ENCODE measurements around the gene ZNF23.
"Not testable (repeated sequence)": the region's sequence is repeated elsewhere in the genome, so short reads cannot be mapped to it uniquely, and the experiment has no call there.

ZNF23 gene

DNA sequence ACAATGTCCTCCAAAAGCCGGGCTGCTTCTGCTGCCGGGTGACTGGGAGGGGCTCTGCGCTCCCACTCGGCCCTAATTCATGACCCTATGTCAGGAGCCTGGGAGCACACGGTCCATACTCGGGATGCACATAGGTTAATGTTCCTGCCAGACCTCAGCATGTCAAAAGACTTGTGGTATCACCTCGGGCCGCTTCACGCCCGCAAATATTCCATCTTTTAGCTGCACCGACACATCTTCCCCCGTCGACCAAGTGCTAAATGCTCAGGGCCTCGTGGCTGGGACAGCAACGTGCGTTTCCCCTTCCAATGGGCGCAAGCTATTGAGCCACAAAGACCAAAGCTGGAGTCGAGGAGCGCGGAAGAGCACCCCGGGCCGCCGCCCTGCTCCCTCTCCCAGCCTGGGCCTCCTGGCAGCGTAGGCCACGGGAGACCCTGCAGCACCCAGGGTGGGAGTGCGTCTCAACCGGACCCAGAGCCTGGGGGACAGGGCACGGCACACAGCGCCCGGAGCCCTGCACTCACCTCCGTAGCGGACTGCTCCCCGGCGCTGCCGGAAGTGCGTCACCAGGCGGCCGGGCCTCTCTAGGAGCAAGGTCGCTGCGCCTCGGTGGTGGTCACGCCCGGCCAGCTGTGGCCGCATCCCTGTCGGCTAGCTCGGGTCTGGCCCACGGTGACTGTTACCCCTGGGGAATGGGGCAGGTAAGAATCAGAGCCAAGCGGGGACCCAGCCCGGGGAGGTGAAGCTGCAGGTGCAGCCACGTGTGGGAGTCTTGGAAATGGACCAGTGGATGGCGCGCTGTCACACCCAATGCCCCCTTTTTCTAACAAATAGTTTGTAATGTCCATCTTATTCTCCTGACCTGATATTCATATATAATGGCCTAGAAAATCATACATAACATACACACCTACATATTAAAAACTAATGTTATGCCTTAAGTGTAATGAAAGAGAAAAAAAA lies at the start of gene ZNF23:
Gene ZNF23, minus strand, starts transcription at position 562 of the 963 bp plus-strand sequence. CDS start 5,451 bp downstream, outside the sequence.
- peak; percentile 37 for DNase-seq

- DNase-seq, result no peak
These were observed 45.0 kb upstream of the ZNF23 start for GRCh38 chr16:71507061-71507460.

DNA sequence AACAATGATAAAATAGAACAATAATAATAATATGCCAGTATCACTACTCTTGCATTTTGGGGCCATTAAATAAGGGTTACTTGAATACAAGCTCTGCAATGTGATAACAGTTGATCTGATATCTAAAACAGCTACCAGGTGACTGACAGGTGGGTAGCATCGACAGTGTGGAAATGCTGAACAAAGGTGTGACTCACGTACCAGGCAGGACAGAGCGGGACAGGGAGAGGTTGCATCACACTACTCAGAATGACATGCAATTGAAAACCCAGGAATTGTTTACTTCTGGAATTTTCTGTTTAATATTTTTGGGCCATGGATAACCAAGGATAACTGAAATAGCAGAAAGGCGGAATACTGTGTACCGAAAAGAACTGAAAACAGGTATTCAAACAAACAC lies 42.9 kb upstream of the ZNF23 start:
- DNase-seq, result no peak

DNA sequence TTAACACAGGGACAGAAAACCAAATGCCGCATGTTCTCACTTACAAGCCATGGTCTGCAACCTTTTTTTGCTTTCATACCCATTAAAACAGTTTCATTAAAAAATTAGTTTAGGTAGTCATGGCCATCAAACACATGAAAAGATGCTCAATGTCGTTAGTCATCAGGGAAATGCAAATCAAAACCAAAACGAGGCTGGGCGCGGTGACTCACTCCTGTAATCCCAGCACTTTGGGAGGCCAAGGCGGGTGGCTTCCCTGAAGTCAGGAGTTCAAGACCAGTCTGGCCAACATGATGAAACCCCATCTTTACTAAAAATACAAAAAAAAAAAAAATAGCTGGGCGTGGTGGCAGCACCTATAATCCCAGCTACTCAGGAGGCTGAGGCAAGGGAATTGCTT lies 42.0 kb upstream of the ZNF23 start:
- DNase-seq, result not testable (repeated sequence)

GRCh38 chr16:71501547-71501946 lies 39.5 kb upstream of the ZNF23 start:
- DNase-seq, result no peak

GRCh38 chr16:71500964-71501363 lies 38.9 kb upstream of the ZNF23 start:
- no peak for DNase-seq

DNA sequence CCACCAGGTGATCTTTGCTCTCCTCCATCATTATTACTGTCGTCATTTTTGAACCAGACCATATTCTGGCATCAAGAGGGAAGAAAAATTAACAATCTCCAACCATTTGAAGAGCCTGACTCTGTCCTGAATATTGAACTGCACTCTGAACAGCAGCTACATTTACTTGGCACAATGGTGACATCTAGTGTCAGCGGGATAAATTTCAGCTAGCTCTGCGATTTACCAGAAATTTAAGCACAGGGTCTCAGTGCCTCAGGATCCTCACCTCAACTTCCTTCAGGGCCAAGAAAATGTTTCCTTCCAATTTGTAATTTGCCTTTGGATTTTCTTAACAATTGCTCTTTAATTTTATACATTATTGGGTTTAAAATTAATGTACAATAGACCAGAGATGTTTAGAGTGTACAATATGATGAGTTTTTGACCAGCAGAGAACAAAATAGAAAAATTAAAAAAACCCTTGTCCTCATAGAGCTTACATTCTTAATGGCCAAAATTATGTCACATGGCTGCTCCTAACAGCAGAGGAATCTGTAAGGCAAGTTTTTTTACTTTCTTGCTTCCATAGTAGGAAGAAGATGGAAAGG lies 37.8 kb upstream of the ZNF23 start:
- no peak for DNase-seq

GRCh38 chr16:71498031-71498430 lies 36.0 kb upstream of the ZNF23 start:
- no peak for DNase-seq

DNA sequence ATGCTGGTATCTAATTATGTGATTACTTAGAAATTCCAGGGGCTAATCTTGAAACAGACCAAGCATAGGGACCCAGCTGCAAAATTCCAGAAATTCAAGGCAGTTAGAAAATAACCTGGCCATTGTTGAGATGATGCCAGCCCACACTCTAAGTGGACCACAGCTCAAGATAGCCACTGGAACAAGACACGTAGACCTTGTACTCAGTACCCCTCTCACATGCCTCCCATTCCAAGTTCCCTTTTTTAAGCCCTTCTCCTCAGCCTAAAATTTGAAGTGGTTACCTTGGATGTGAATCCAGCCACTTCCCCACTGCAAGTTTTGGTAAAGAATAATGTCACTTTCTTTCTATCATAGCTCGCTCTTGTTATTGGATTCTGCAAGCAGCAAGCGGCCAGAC lies 31.2 kb upstream of the ZNF23 start:
- no peak for DNase-seq

DNA sequence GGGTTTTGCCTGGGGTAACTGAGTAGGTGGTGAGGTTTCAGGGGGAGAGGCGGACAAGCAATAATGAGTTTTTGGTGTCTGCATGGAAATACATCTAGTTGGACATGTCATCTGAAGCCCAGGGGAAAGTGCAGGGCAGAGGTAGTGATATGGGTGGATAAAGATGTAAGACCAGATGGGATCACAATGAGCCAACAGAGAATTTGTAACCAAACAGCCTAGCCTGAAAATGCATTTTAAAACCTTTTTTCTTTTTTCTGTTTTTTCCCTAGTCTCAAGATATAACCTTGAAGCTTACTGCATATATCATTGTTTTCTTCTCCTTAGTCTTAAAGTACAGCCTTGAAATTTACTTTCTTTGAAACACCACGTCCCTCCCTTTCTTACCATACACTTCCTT lies 30.7 kb upstream of the ZNF23 start:
- DNase-seq, result no peak

GRCh38 chr16:71491054-71491453 lies 29.0 kb upstream of the ZNF23 start:
- no peak for DNase-seq

- no peak for DNase-seq
These were observed 28.3 kb upstream of the ZNF23 start for GRCh38 chr16:71490361-71490760.

DNA sequence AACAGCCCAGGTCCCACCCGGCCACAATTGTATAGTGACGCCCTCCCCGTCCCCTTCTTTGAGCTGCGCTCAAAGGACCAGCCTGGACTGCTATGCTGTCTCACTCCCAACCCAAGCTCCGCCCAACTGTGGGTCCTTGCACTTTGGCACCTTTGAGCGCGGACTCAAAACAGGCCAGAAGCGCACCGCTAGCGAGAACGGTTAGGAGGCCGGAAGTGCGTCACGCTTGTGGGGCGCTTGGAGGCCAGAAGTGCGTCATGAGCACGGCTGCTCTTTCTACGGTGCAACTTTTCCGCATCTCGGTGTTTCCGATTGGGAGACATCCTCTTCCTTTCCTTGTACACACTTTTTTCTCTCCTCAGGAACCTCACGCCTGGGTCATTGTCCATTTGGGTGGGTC lies 27.1 kb upstream of the ZNF23 start, which contains the start of gene ZNF19:
Gene ZNF19, minus strand, starts transcription at position 203 of the 400 bp plus-strand sequence. CDS start 7,210 bp downstream, outside the sequence.
- no peak for DNase-seq

- DNase-seq, result peak; percentile 29
These were observed 22.2 kb upstream of the ZNF23 start for GRCh38 chr16:71484006-71484893.

DNA sequence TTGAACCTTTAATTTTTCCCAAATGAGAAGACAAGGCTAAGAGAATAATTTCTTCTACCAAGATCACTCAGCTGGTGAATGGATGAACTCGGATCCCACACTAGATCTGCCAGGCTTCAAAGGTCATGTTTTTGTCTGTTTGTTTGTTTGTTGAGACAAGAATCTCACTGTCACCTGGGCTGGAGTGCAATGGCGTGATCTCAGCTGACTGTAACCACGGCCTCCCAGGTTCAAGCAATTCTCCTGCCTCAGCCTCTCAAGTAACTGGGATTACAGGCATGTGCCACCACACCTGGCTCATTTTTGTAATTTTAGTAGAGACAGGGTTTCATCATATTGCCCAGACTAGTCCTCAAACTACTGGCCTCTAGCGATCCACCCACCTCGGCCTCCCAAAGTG lies 20.5 kb upstream of the ZNF23 start:
- no peak for DNase-seq

DNA sequence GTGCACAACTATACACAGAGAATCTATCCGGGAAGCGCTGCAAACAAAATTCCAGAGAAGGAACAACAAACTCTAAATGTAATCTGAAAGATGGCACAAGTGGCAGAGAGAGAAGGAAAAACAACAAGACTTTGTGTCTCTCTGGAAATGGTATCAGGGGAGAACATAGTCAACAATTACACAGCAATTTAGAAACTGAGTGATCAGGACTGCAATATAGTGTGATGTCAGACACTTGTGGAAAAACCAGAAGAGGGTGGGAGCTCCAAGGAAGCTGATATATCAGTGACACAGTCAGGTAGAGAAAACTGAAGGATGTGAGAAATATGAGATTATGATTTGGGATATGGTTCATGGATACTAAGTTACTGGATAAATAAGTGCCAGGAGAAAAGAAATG lies 18.9 kb upstream of the ZNF23 start:
- DNase-seq, result no peak

- DNase-seq, result no peak
These were observed 17.4 kb upstream of the ZNF23 start for GRCh38 chr16:71479420-71479819.

DNA sequence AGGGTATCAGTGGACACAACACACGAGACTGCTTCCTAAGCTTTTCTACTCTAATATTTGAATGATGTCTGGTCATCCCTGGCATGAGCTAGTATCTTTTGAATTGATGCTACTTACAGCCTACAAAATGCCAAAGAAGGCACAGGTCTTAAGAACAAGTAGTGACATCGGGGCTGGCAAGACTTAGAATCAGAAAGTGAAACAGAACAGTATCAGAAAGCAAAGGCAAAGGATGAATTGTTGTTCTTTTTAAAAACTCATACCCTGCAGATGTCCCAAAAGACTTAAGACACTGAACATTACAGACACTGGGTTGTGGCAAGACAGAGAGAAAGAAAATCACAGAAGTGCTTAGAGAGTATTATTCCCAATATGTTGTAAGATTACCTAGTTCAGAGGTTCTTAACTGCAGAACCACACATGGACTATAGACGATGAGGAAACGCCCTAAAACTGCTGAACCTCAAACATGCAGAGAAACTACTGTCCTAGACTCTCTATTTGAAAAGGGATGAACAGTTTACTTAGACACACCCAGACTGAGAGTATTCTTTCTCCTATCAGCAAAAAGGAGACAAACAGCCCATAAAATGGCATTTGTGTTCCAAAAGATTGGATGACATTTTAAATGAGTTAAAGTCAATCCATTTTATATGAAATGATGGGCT lies 14.5 kb upstream of the ZNF23 start:
- DNase-seq, result no peak

DNA sequence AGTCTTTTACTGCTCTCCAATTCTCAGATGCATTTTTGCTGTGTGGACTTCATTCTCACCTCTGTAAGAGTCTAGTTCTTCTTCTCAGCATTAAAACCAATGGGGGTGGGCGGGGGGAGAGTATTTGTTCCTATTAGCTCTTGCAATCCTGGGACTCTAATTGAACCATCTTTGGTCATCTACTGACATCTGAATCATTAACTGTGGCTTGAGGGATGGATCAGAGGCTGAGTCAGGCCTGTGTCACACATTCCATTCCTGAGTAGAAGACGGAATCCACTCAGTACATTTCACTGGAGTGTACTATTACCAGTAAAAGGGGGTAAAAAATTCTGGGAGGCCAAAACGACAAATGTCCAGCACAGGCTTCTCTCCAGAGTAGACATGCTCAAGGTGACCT lies 12.8 kb upstream of the ZNF23 start:
- DNase-seq, result no peak

- no peak for DNase-seq
These were observed 11.8 kb upstream of the ZNF23 start for GRCh38 chr16:71473891-71474290.

DNA sequence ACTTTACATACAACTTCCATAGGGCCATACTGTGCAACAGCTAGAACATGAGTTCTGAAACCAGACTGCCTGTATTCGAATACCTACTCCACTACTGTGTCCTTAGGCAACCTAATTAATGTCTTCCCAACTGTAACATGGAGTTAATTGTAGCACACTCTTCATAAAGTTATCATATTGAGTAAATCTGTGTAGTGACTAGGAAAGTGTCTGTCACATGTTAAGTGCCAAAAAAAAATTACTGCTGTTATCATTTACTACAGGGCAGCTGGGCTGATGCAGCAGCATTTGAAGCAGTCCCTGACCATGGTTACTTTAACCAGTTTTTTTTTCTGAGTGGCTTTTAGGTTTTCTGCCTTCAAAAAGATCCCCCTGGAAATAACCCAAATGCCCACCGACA lies 10.9 kb upstream of the ZNF23 start:
- DNase-seq, result no peak

- DNase-seq, result no peak
These were observed 10.0 kb upstream of the ZNF23 start for GRCh38 chr16:71472051-71472450.

DNA sequence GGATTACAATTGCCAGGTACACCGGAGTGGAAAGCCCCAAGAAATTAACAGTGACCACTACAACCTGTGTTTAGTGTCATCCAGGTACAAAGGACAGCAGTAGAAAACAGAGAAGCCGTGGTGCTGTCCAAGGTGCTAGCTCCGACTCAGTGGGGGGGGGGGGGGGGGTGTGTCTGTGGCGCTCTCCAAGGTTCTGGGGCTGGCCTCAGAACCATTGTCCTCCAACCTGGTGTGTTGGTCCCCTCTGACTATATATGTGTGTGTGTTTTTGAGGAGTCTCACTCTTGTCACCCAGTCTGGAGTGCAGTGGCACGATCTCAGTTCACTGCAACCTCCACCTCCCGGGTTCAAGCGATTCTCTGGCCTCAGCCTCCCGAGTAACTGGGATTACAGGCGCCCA lies 5.8 kb upstream of the ZNF23 start:
- no peak for DNase-seq

Data from GF-D8 (cell line).